ENCODE data around the gene BBS12.

- TF ChIP-seq POLR2A (IDR thresholded peaks at IDR 0.05; ENCODE audit: low read length) (no peak), GATA1 (IDR thresholded peaks at IDR 0.05; ENCODE audit: low read depth, low read length) (no peak)
Measured at GRCh38 chr4:122747883-122748282, 15.4 kb downstream of the BBS12 start.
